Sigmoid colon (tissue), 3 donors: Measurements from ENCODE around the gene CHDH.

Experiments
- CTCF ChIP-seq, 4 experiments: fragments of 450-650 bp in 3 of 4; fragments of 200-600 bp in 1 of 4; IDR thresholded peaks; one replicate each; pipeline ENCODE4 v1.5.1; 2016 to 2019; ENCODE audit warnings: antibody characterized with exemption in 4 of 4, mild to moderate bottlenecking in 3 of 4, moderate library complexity in 2 of 4
- POLR2A ChIP-seq, 2 donors: fragments of 450-650 bp; IDR thresholded peaks; one replicate each; pipeline ENCODE4 v1.6.1; 2016; ENCODE audit warnings: antibody characterized with exemption in 2 of 2, mild to moderate bottlenecking in 2 of 2, moderate library complexity in 2 of 2

GRCh38 chr3:53833700-53834099 is 12.5 kb downstream of the CHDH start:
- TF ChIP-seq POLR2A (IDR thresholded peaks at IDR 0.05), result no peak
- TF ChIP-seq CTCF (IDR thresholded peaks at IDR 0.05), result no peak
